Inflammatory macrophage treated with lipopolysaccharide for 4 hours (primary cell): ENCODE data around the gene MAPK8IP3.

ENCODE experiments used
- DNase-seq: peaks from one replicate; pipeline ENCODE4 v3.0.0-alpha.2; 2020

The MAPK8IP3 gene

GRCh38 chr16:1776672-1776955, 70.6 kb downstream of the MAPK8IP3 start:
- DNase-seq: no peak

- no peak for DNase-seq
These were observed 71.0 kb downstream of the MAPK8IP3 start for GRCh38 chr16:1776991-1777374.

- DNase-seq: no peak
These were observed 71.6 kb downstream of the MAPK8IP3 start for GRCh38 chr16:1777375-1778199.

GRCh38 chr16:1778200-1779179, 72.5 kb downstream of the MAPK8IP3 start:
- no peak for DNase-seq

- DNase-seq: no peak
These were observed 73.3 kb downstream of the MAPK8IP3 start for GRCh38 chr16:1779234-1779701.

- DNase-seq: no peak
These were observed 74.0 kb downstream of the MAPK8IP3 start for GRCh38 chr16:1779741-1780676.

- no peak for DNase-seq
These were observed 74.7 kb downstream of the MAPK8IP3 start for GRCh38 chr16:1780677-1781072.

- no peak for DNase-seq
These were observed 75.3 kb downstream of the MAPK8IP3 start for GRCh38 chr16:1781254-1781653.

GRCh38 chr16:1781758-1782407, 75.9 kb downstream of the MAPK8IP3 start:
- peak; percentile 30 for DNase-seq

- DNase-seq: peak; percentile 100
These were observed 76.6 kb downstream of the MAPK8IP3 start, which contains the start of the genes NUBP2 and SPSB3 for GRCh38 chr16:1782408-1783264. Gene NUBP2, plus strand, starts transcription at chr16:1782960. Its CDS starts 61 bp downstream, at chr16:1783021. Gene SPSB3, minus strand, starts transcription at chr16:1782571. Its CDS starts 1,088 bp downstream, at chr16:1781483.

- no peak for DNase-seq
These were observed 79.2 kb downstream of the MAPK8IP3 start for GRCh38 chr16:1784977-1785845.

GRCh38 chr16:1785846-1786170, 79.8 kb downstream of the MAPK8IP3 start:
- DNase-seq: no peak

GRCh38 chr16:1786242-1787055, 80.5 kb downstream of the MAPK8IP3 start:
- no peak for DNase-seq

- DNase-seq: no peak
These were observed 81.0 kb downstream of the MAPK8IP3 start for GRCh38 chr16:1787056-1787321.

- no peak for DNase-seq
These were observed 81.5 kb downstream of the MAPK8IP3 start for GRCh38 chr16:1787322-1788094.

GRCh38 chr16:1788095-1788707, 82.2 kb downstream of the MAPK8IP3 start:
- no peak for DNase-seq

GRCh38 chr16:1788708-1789100, 82.7 kb downstream of the MAPK8IP3 start:
- DNase-seq: no peak

GRCh38 chr16:1789643-1790045, 83.6 kb downstream of the MAPK8IP3 start:
- DNase-seq: no peak
